Panc1 (cell line): Measurements from ENCODE around the gene GUK1. TPM values are rescaled to one million over a fixed set of nuclear protein-coding genes. Genes with fewer than 3 reads are reported as not detected.
"Not testable (repeated sequence)": the region's sequence is repeated elsewhere in the genome, so short reads cannot be mapped to it uniquely, and the experiment has no call there.

Experiments
- ATAC-seq: fragments of 200-7000 bp; cut with Tn5 transposase; 2 replicates; pipeline ENCODE4 v1.9.1; 2020; ENCODE audit warnings: mild to moderate bottlenecking, moderate library complexity
- BruUV-seq: library from RNA; stranded (reverse); fragments of 400-500 nt; replicated peaks from 2 replicates; lab custom pipeline; 2021; lab: Mats Ljungman, UMichigan
- CTCF ChIA-PET: fragments of 300-600 bp; sonication (Branson Sonifier 250); formaldehyde crosslinking; loops from one replicate; lab custom pipeline; 2022; ENCODE audit warnings: antibody characterized with exemption; lab: Charles Lee
- POLR2A ChIA-PET: fragments of 300-600 bp; sonication (Branson Sonifier 250); formaldehyde crosslinking; loops from one replicate; lab custom pipeline; 2022; ENCODE audit warnings: antibody characterized with exemption; lab: Charles Lee
- DNase-seq: peaks from one replicate; pipeline ENCODE4 v3.0.0-alpha.2; 2010; ENCODE audit warnings: low read depth, low spot score
- H3K27ac ChIP-seq: 2 replicates; pipeline ENCODE4 v1.5.1; 2011; ENCODE audit warnings: mild to moderate bottlenecking, low read length, inconsistent platforms
- H3K27me3 ChIP-seq: fragments of 200-500 bp; sonication (Bioruptor generic); 2 replicates; pipeline ENCODE4 v1.6.0; 2014; ENCODE audit warnings: low read length, inconsistent platforms; ENCODE audit not compliant: control insufficient read depth, insufficient read depth
- H3K36me3 ChIP-seq: fragments of 200-500 bp; sonication (Bioruptor generic); 2 replicates; pipeline ENCODE4 v1.5.1; 2014; ENCODE audit warnings: inconsistent platforms, mild to moderate bottlenecking, low read length, moderate library complexity; ENCODE audit not compliant: control insufficient read depth, insufficient read depth
- H3K4me1 ChIP-seq: 2 replicates; pipeline ENCODE4 v1.5.1; 2011; ENCODE audit warnings: inconsistent platforms, mild to moderate bottlenecking, low read length, moderate library complexity; ENCODE audit not compliant: control insufficient read depth, insufficient read depth
- H3K4me3 ChIP-seq, 2 experiments: 2 replicates each; pipeline ENCODE4 v1.5.1; 2011 to 2012; ENCODE audit warnings: low read depth in 2 of 2, low read length in 2 of 2, mild to moderate bottlenecking in 2 of 2, inconsistent platforms in 1 of 2, moderate library complexity in 1 of 2
- H3K9me3 ChIP-seq: fragments of 200-500 bp; sonication (Bioruptor generic); 2 replicates; pipeline ENCODE4 v1.5.1; 2014; ENCODE audit warnings: low read depth, mild to moderate bottlenecking, inconsistent platforms, low read length, moderate library complexity; ENCODE audit not compliant: control insufficient read depth, insufficient read depth
- CTCF ChIP-seq: fragments of 450-650 bp; IDR thresholded peaks from 2 replicates; pipeline ENCODE4 v1.5.1; 2017; ENCODE audit warnings: mild to moderate bottlenecking
- POLR2AphosphoS5 ChIP-seq: IDR thresholded peaks from 2 replicates; pipeline ENCODE4 v1.6.1; 2012; ENCODE audit warnings: mild to moderate bottlenecking, low read depth, low read length, moderate library complexity
- SIN3A ChIP-seq: IDR thresholded peaks from 2 replicates; pipeline ENCODE4 v1.6.1; 2012; ENCODE audit warnings: low read depth, mild to moderate bottlenecking, low read length, moderate library complexity, borderline replicate concordance; ENCODE audit not compliant: insufficient read depth
- TCF7L2 ChIP-seq: IDR thresholded peaks from 2 replicates; pipeline ENCODE4 v1.6.1; 2011; ENCODE audit warnings: mild to moderate bottlenecking, low read depth, low read length, inconsistent platforms
- in situ Hi-C: cut with HindIII; loops from 2 replicates; pipeline ENCODE4 v1.10.0; 2016; ENCODE audit warnings: low sequenced_read_pairs, low pct_unique_long_range_greater_than_20kb
- intact Hi-C: fragments of 100-400 bp; cut with micrococcal nuclease; formaldehyde crosslinking; loops from one replicate; pipeline ENCODE4 v1.10.0; 2022; ENCODE audit not compliant: unreplicated experiment
- total RNA-seq: library from RNA; stranded (reverse); gene quantifications from one replicate; pipeline ENCODE4 v1.2.1, GENCODE V29; 2021; ENCODE audit not compliant: unreplicated experiment
- TF ChIP-seq, protein P1 (sequence below), 2 experiments: IDR thresholded peaks; 2 replicates each; pipeline ENCODE4 v1.6.1; 2011 to 2012; ENCODE audit warnings: low read depth in 2 of 2, control low read depth in 1 of 2, low read length in 1 of 2, mild to moderate bottlenecking in 1 of 2, moderate library complexity in 1 of 2; ENCODE audit not compliant: insufficient read depth in 1 of 2

The GUK1 gene
- total RNA-seq, 1 experiment from 2014 or later, result 188 TPM

GRCh38 chr1:228171221-228171891 is 31.3 kb downstream of the GUK1 start:
- H3K4me1 ChIP-seq, result peaks cover 9% of the 10 kb centered on the region
- no peak overlapping the region for H3K4me3 ChIP-seq
- CTCF ChIA-PET, result no interaction called here
- POLR2A ChIA-PET, result interaction anchor here (0.6 kb wide), 1 partner anchor 1763 kb away, joined by 7 read pairs; no protein-coding TSS in a partner anchor
- TF ChIP-seq POLR2AphosphoS5, result no peak
- TF ChIP-seq SIN3A, result no peak
- TF ChIP-seq CTCF, result no peak
- no peak for TF ChIP-seq TCF7L2
- TF ChIP-seq, protein P1, sequence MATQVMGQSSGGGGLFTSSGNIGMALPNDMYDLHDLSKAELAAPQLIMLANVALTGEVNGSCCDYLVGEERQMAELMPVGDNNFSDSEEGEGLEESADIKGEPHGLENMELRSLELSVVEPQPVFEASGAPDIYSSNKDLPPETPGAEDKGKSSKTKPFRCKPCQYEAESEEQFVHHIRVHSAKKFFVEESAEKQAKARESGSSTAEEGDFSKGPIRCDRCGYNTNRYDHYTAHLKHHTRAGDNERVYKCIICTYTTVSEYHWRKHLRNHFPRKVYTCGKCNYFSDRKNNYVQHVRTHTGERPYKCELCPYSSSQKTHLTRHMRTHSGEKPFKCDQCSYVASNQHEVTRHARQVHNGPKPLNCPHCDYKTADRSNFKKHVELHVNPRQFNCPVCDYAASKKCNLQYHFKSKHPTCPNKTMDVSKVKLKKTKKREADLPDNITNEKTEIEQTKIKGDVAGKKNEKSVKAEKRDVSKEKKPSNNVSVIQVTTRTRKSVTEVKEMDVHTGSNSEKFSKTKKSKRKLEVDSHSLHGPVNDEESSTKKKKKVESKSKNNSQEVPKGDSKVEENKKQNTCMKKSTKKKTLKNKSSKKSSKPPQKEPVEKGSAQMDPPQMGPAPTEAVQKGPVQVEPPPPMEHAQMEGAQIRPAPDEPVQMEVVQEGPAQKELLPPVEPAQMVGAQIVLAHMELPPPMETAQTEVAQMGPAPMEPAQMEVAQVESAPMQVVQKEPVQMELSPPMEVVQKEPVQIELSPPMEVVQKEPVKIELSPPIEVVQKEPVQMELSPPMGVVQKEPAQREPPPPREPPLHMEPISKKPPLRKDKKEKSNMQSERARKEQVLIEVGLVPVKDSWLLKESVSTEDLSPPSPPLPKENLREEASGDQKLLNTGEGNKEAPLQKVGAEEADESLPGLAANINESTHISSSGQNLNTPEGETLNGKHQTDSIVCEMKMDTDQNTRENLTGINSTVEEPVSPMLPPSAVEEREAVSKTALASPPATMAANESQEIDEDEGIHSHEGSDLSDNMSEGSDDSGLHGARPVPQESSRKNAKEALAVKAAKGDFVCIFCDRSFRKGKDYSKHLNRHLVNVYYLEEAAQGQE (IDR thresholded peaks at IDR 0.05; ENCODE audit: insufficient read depth in 1 of 2, low read depth in 2 of 2, low read length in 1 of 2), result no peak
- no peak overlapping the region for H3K27ac ChIP-seq
- in situ Hi-C loops, result no loop called here
- H3K36me3 ChIP-seq, result no peaks in the 10 kb centered on the region
- BruUV-seq, result no TSS peak
- intact Hi-C loops, result no loop called here
- ATAC-seq, result no peak
- no peak for DNase-seq
- H3K9me3 ChIP-seq, result no peaks in the 10 kb centered on the region
- H3K27me3 ChIP-seq, result no peaks in the 10 kb centered on the region

DNA sequence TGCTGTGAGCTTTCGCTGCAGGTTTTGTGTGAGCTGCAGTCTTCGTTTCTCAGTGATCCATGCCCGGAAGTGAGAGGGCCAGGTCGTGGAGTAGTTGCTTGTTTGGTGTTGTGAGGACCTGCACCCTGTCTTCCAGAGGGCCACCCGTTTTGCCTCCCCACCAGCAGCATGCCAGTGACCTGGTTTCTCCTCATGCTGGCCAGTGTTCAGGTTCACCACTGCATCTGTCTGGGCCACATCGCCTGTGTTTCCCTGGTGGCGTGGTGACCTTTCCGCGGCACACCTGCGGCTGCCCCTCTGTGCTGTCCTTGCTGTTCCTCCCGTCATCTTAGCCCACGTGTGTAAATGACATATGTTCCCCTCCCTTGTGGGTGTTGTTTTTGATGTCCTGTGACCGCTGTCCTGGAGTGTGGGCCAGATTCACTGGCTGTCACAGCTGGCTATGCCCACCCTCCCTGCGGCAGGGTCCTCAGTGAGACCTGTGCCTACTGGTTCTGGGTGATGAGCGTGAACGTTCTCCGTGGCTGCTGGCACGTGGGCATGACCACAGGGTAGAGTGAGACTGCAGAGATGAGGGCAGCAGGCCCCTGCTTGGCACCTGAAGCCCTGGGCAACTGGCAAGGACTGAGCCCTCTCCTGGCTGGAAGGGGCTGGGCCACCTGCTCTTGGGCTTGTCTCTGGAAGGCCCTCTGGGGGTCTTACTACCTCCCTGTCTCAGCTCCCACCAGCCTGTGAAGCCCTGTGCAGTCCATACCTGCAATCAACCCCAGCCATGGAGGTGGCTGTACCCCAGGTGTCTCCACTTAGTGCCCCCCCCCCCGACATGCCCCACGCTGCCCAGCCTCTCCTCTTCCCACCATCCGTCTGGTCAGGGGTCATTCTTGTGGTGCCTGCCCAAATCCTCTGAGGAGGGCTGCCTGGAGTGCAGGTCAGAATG is 32.8 kb downstream of the GUK1 start:
- POLR2A ChIA-PET, result no interaction called here

DNA sequence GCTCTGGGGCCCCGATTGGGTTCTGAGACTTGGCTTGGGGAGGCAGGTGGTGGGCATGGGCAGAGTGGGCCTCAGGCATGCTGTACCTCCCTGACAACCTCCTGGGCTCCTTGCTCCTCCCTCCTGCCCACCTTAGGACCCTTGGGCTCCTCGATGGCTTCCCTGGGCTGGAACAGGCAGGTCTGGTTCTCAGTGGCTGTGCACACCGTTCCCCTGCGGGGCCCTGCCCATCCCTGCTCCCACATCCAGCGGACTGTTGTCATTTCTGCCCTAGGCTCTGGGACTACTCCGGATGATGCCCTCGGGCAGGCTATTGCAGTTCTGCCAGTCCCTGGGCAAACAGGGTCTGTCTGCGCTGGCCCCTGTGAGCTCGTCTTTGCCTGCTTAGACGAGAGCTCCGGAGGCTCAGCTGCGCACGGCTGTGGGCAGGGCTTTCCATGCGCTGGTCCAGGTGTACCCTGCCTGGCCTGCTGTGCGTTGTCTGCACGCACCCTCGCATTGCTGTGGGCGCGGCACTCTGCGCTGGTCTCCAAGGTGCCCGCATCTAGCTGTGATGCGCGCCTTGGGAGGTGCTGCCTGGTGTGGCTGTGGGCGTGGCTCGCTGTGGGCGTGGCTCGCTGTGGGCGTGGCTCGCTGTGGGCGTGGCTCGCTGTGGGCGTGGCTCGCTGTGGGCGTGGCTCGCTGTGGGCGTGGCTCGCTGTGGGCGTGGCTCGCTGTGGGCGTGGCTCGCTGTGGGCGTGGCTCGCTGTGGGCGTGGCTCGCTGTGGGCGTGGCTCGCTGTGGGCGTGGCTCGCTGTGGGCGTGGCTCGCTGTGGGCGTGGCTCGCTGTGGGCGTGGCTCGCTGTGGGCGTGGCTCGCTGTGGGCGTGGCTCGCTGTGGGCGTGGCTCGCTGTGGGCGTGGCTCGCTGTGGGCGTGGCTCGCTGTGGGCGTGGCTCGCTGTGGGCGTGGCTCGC is 33.7 kb downstream of the GUK1 start:
- BruUV-seq, DNase-seq, H3K27ac ChIP-seq, H3K9me3 ChIP-seq, POLR2A ChIA-PET, intact Hi-C loops, H3K4me1 ChIP-seq, in situ Hi-C loops, H3K36me3 ChIP-seq, H3K27me3 ChIP-seq: not testable (repeated sequence)
- peak overlapping the region in 1 of 2 experiments; percentile 6; a peak in 2 of 4 replicates for H3K4me3 ChIP-seq
- ATAC-seq, result peak; percentile 77
- CTCF ChIA-PET, result interaction anchor here (0.5 to 0.6 kb wide), 2 partner anchors 174 to 233 kb away, joined by 6 to 7 read pairs; partner anchors contain the start of gene TRIM11

More for the DNA sequence above, 32.8 kb downstream of the GUK1 start:
- CTCF ChIA-PET, result no interaction called here
- BruUV-seq, result no TSS peak
- H3K27me3 ChIP-seq, result no peaks in the 10 kb centered on the region
- TF ChIP-seq, protein P1 (IDR thresholded peaks at IDR 0.05; ENCODE audit: insufficient read depth in 1 of 2, low read depth in 2 of 2, low read length in 1 of 2), result no peak
- TF ChIP-seq TCF7L2, result no peak
- no peaks in the 10 kb centered on the region for H3K9me3 ChIP-seq
- in situ Hi-C loops (no loop called here), intact Hi-C loops (no loop called here)
- peaks cover 4% of the 10 kb centered on the region; the same call in 1 of the 2 replicates for H3K4me1 ChIP-seq
- no peaks in the 10 kb centered on the region for H3K36me3 ChIP-seq
- no peak overlapping the region for H3K27ac ChIP-seq
- DNase-seq (no peak), ATAC-seq (peak; percentile 3; the same call in 1 of the 2 replicates)
- H3K4me3 ChIP-seq, result no peak overlapping the region
